HUES48 (cell line): ENCODE measurements around the gene ALDOA.

Experiments used
- H3K27ac ChIP-seq: one replicate; pipeline ENCODE4 v1.7.0; 2013; ENCODE audit warnings: low read depth, low read length, inconsistent platforms
- H3K27me3 ChIP-seq: 2 replicates; pipeline ENCODE4 v1.6.1; 2013; ENCODE audit warnings: mild to moderate bottlenecking, low read length; ENCODE audit not compliant: control insufficient read depth, insufficient read depth
- H3K36me3 ChIP-seq: 2 replicates; pipeline ENCODE4 v1.6.1; 2013; ENCODE audit warnings: low read length; ENCODE audit not compliant: control insufficient read depth, insufficient read depth
- H3K4me1 ChIP-seq: 2 replicates; pipeline ENCODE4 v1.6.1; 2013; ENCODE audit warnings: mild to moderate bottlenecking, low read length; ENCODE audit not compliant: control insufficient read depth, insufficient read depth
- H3K4me3 ChIP-seq: 2 replicates; pipeline ENCODE4 v1.5.1; 2013; ENCODE audit warnings: mild to moderate bottlenecking, low read depth, low read length
- H3K9ac ChIP-seq: 2 replicates; pipeline ENCODE4 v1.6.1; 2013; ENCODE audit warnings: mild to moderate bottlenecking, low read depth, low read length, moderate library complexity
- H3K9me3 ChIP-seq: 2 replicates; pipeline ENCODE4 v1.6.1; 2013; ENCODE audit warnings: low read length; ENCODE audit not compliant: control insufficient read depth, insufficient read depth

The ALDOA gene

GRCh38 chr16:30070490-30070889, 4.9 kb downstream of the ALDOA start:
- Histone ChIP-seq H3K27ac (no peak overlapping the region), H3K9me3 (no peaks in the 10 kb centered on the region), H3K27me3 (no peaks in the 10 kb centered on the region), H3K4me3 (no peak overlapping the region), H3K9ac (no peak overlapping the region), H3K4me1 (peaks cover 6% of the 10 kb centered on the region), H3K36me3 (peaks cover 57% of the 10 kb centered on the region)

DNA sequence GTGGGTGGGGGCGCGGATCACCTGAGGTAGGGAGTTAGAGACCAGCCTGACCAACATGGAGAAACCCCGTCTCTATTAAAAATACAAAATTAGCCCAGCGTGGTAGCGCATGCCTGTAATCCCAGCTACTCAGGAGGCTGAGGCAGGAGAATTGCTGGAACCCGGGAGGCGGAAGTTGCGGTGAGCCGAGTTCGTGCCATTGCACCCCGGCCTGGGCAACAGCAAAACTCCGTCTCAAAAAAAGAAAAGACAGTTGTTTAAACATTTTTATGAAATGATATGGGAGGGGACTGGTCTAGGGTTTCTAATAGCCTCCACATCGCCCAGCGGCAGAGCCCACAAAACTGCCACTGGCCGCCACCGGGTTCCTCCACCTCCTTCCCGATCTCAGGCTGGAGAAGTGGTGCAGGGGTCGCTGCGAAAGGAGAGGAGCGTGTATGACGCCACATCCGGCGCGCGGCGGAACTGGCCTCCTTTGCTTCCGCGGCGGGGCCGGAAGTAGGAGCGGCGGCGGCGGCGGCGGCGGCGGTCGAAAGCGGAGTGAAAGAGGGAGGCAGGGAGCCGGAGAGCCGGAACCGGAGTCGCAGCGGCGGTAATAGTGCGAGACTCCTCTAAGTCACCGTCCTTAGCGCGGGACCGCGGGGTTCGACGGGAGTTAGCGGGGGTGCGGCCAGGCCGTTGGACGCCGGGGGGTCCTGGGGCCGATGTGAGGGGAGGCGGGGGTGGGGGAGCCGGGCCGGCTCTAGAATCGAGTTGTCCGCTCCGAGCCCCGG, 10.1 kb downstream of the ALDOA start, which contains the start of gene PPP4C:
Gene PPP4C, plus strand, starts transcription at position 492 of the 773 bp plus-strand sequence. CDS start 384 bp downstream, outside the sequence.
- peak within 1 kb of the TSS; percentile 92 for H3K27ac ChIP-seq
- H3K36me3 ChIP-seq = peaks cover 49% of the 10 kb centered on the region
- H3K4me1 ChIP-seq = no peaks in the 10 kb centered on the region; the same call in 1 of the 2 replicates

DNA sequence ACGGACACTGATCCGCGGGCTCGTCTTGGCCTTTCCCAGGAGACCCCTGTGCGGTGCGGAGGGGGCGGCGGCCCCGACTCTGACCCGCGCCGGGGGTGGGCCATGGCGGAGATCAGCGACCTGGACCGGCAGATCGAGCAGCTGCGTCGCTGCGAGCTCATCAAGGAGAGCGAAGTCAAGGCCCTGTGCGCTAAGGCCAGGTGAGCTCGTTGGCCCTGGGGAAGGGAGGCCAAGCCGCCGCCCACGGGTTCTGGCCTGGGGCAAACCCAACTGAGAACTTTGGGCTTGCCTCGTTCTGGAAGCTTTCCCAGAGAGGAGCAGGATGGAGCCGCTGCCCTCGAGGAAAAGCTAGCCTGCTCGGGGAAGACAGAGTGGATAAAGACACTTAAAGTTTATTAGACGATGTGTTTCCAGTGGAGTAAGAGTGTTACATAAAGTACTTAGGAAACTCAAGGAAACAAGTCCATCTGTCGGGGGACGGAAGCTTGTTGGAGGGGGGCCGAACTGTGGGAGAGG, 10.8 kb downstream of the ALDOA start:
- H3K36me3 ChIP-seq = peaks cover 49% of the 10 kb centered on the region
- H3K4me3 ChIP-seq = peak overlapping the region; percentile 98
- H3K27ac ChIP-seq = peak overlapping the region; percentile 92
- peak overlapping the region; percentile 84 for H3K9ac ChIP-seq
- H3K4me1 ChIP-seq = no peaks in the 10 kb centered on the region; the same call in 1 of the 2 replicates
- no peaks in the 10 kb centered on the region for H3K27me3 ChIP-seq
- no peaks in the 10 kb centered on the region for H3K9me3 ChIP-seq

More for the DNA sequence above, 10.1 kb downstream of the ALDOA start, which contains the start of gene PPP4C:
- Histone ChIP-seq H3K4me3 (peak within 1 kb of the TSS; percentile 98), H3K9ac (peak within 1 kb of the TSS; percentile 84), H3K9me3 (no peaks in the 10 kb centered on the region), H3K27me3 (no peaks in the 10 kb centered on the region)

- Histone ChIP-seq H3K4me3 (no peak overlapping the region), H3K4me1 (no peaks in the 10 kb centered on the region; the same call in 1 of the 2 replicates), H3K27me3 (no peaks in the 10 kb centered on the region), H3K36me3 (peaks cover 47% of the 10 kb centered on the region), H3K27ac (no peak overlapping the region), H3K9ac (no peak overlapping the region), H3K9me3 (no peaks in the 10 kb centered on the region)
Measured at GRCh38 chr16:30077656-30078055, 12.1 kb downstream of the ALDOA start.

- H3K27ac ChIP-seq = no peak overlapping the region
- H3K4me1 ChIP-seq = no peaks in the 10 kb centered on the region; the same call in 1 of the 2 replicates
- H3K4me3 ChIP-seq = no peak overlapping the region
- no peaks in the 10 kb centered on the region for H3K9me3 ChIP-seq
- no peak overlapping the region for H3K9ac ChIP-seq
- peaks cover 58% of the 10 kb centered on the region for H3K36me3 ChIP-seq
- no peaks in the 10 kb centered on the region for H3K27me3 ChIP-seq
Measured at GRCh38 chr16:30078744-30079143, 13.2 kb downstream of the ALDOA start.

GRCh38 chr16:30079480-30079879, 13.9 kb downstream of the ALDOA start:
- H3K9me3 ChIP-seq = no peaks in the 10 kb centered on the region
- no peak overlapping the region for H3K27ac ChIP-seq
- H3K27me3 ChIP-seq = no peaks in the 10 kb centered on the region
- H3K4me3 ChIP-seq = no peak overlapping the region
- no peaks in the 10 kb centered on the region; the same call in 1 of the 2 replicates for H3K4me1 ChIP-seq
- no peak overlapping the region for H3K9ac ChIP-seq
- peaks cover 65% of the 10 kb centered on the region for H3K36me3 ChIP-seq

DNA sequence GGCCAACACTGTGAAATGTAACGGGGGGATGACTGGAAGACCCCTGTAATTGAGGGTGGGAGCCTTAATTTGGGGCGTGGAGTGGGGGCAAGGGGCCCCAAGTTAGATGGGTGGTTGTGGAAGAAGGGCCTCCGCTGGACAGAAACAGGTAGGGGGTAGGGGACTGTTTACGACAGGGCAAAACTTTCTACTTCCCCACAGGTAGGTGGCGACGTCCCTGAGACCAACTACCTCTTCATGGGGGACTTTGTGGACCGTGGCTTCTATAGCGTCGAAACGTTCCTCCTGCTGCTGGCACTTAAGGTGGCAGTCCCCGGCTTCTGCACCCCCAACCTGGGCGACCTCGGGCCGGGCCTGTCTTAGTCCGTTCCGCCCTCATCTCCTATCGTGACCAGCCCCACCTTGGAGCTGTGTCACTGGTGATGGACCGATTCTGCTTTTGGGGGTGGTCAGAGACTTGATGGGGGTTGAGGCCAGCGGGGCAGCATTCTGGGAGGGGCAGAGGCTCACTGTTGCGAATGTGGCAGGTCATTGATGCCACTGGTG, 17.1 kb downstream of the ALDOA start:
- Histone ChIP-seq H3K9ac (no peak overlapping the region), H3K27me3 (no peaks in the 10 kb centered on the region), H3K27ac (no peak overlapping the region), H3K9me3 (no peaks in the 10 kb centered on the region), H3K36me3 (peaks cover 74% of the 10 kb centered on the region), H3K4me3 (no peak overlapping the region), H3K4me1 (no peaks in the 10 kb centered on the region)

GRCh38 chr16:30083216-30084055, 17.9 kb downstream of the ALDOA start:
- Histone ChIP-seq H3K4me1 (no peaks in the 10 kb centered on the region), H3K27ac (no peak overlapping the region), H3K4me3 (no peak overlapping the region), H3K27me3 (no peaks in the 10 kb centered on the region), H3K36me3 (peaks cover 65% of the 10 kb centered on the region), H3K9me3 (no peaks in the 10 kb centered on the region), H3K9ac (no peak overlapping the region)

DNA sequence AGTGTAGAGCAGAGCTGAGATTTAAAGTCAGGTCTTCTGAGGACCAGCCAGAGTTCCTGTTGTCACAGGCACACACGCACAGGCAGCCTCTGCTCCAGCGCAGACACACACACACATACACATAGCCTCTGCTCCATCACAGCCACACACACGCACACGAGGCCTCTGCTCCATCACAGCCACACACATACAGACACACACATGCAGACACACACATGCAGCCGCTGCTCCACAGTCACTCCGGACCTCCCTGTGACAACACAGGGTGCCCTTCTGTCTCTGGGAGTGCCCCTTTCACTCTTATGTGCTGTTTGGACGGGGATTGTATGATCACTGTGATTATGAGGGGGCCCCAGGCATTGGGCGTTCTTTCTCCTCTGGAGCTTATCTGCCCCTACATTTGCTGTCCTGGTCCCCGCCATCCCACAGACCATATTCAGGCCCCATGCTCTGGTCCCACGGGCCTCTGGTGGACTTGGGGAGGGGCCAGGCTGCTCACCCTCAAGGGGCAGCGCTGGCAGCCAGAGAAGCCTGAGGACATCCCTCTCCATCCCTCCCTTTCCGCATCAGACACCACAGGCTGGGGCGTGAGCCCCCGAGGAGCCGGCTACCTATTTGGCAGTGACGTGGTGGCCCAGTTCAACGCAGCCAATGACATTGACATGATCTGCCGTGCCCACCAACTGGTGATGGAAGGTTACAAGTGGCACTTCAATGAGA, 18.7 kb downstream of the ALDOA start:
- H3K4me3 ChIP-seq = no peak overlapping the region
- peaks cover 59% of the 10 kb centered on the region for H3K36me3 ChIP-seq
- no peak overlapping the region for H3K9ac ChIP-seq
- H3K4me1 ChIP-seq = no peaks in the 10 kb centered on the region
- no peaks in the 10 kb centered on the region for H3K9me3 ChIP-seq
- H3K27me3 ChIP-seq = no peaks in the 10 kb centered on the region
- no peak overlapping the region for H3K27ac ChIP-seq

DNA sequence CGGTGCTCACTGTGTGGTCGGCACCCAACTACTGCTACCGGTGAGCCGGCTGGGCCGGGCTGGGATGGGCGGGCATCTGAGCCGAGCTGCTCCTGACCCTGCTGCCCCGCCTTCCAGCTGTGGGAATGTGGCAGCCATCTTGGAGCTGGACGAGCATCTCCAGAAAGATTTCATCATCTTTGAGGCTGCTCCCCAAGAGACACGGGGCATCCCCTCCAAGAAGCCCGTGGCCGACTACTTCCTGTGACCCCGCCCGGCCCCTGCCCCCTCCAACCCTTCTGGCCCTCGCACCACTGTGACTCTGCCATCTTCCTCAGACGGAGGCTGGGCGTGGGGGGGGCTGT, 19.2 kb downstream of the ALDOA start:
- H3K9me3 ChIP-seq = no peaks in the 10 kb centered on the region
- H3K4me3 ChIP-seq = no peak overlapping the region
- H3K9ac ChIP-seq = no peak overlapping the region
- no peaks in the 10 kb centered on the region for H3K4me1 ChIP-seq
- peaks cover 54% of the 10 kb centered on the region for H3K36me3 ChIP-seq
- no peak overlapping the region for H3K27ac ChIP-seq
- H3K27me3 ChIP-seq = no peaks in the 10 kb centered on the region
